ENCODE data around the gene ALMS1.

DNA sequence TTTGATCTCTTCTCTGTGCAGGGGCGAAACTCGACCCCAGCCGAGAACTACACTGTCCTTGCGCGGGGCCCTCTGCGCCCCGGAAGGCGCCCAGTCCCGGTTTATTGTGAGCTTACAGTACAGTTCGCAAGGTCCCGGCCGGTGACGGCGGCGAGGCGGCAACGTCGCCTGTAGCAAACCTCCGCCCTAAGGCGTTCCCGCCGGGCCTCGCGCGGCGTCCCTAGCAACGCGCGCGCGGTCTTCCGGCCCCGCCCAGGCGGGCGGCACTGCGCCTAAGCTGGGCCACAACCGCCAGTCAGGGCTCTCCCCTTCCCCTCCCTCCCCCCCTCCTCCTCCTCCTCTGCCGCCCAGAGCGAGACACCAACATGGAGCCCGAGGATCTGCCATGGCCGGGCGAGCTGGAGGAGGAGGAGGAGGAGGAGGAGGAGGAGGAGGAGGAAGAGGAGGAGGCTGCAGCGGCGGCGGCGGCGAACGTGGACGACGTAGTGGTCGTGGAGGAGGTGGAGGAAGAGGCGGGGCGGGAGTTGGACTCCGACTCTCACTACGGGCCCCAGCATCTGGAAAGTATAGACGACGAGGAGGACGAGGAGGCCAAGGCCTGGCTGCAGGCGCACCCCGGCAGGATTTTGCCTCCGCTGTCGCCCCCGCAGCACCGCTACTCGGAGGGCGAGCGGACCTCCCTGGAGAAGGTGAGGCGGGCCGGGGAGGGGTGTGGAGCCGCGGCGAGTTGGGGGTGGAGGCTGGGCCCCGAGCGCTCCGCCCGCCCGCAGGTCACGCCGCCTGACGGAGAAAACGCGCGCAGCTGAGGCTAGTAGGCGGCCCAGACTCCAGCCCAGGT, at the start of gene ALMS1:
- TF ChIP-seq, protein P1, sequence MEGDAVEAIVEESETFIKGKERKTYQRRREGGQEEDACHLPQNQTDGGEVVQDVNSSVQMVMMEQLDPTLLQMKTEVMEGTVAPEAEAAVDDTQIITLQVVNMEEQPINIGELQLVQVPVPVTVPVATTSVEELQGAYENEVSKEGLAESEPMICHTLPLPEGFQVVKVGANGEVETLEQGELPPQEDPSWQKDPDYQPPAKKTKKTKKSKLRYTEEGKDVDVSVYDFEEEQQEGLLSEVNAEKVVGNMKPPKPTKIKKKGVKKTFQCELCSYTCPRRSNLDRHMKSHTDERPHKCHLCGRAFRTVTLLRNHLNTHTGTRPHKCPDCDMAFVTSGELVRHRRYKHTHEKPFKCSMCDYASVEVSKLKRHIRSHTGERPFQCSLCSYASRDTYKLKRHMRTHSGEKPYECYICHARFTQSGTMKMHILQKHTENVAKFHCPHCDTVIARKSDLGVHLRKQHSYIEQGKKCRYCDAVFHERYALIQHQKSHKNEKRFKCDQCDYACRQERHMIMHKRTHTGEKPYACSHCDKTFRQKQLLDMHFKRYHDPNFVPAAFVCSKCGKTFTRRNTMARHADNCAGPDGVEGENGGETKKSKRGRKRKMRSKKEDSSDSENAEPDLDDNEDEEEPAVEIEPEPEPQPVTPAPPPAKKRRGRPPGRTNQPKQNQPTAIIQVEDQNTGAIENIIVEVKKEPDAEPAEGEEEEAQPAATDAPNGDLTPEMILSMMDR (IDR thresholded peaks at IDR 0.05; ENCODE audit: borderline replicate concordance, extremely low read depth, low read length, poor library complexity, severe bottlenecking) = peak; percentile 22
- no peak for TF ChIP-seq EZH2 (IDR thresholded peaks at IDR 0.05; ENCODE audit: borderline replicate concordance, low read depth, low read length, severe bottlenecking)
